ENCODE measurements around the gene COL1A1.

Gene COL1A1

DNA sequence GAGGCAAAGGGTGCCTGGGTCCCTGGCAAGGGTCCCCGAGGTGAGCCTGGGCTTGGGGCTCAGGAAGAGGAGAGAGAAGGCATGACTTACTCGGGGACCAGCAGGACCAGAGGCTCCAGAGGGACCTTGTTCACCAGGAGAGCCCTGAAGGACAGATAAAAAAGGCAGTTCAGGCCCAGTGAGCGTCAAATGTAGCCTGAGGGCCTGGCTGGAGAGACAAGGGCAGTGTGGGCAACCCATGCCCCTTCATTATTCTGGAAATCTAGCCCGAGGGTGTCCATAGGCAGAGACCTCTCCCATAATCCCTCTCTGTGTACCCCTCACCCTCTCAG, 14.1 kb downstream of the COL1A1 start:
- in situ Hi-C loops (cut with MboI; ENCODE audit: low pct_unique_long_range_greater_than_20kb, low sequenced_read_pairs, unreplicated experiment) = no loop called here
- no peak for DNase-seq (ENCODE audit: low spot score)
- TF ChIP-seq, protein P1, sequence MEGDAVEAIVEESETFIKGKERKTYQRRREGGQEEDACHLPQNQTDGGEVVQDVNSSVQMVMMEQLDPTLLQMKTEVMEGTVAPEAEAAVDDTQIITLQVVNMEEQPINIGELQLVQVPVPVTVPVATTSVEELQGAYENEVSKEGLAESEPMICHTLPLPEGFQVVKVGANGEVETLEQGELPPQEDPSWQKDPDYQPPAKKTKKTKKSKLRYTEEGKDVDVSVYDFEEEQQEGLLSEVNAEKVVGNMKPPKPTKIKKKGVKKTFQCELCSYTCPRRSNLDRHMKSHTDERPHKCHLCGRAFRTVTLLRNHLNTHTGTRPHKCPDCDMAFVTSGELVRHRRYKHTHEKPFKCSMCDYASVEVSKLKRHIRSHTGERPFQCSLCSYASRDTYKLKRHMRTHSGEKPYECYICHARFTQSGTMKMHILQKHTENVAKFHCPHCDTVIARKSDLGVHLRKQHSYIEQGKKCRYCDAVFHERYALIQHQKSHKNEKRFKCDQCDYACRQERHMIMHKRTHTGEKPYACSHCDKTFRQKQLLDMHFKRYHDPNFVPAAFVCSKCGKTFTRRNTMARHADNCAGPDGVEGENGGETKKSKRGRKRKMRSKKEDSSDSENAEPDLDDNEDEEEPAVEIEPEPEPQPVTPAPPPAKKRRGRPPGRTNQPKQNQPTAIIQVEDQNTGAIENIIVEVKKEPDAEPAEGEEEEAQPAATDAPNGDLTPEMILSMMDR (IDR thresholded peaks at IDR 0.05; ENCODE audit: extremely low read depth, insufficient read depth, missing control alignments) = no peak

DNA sequence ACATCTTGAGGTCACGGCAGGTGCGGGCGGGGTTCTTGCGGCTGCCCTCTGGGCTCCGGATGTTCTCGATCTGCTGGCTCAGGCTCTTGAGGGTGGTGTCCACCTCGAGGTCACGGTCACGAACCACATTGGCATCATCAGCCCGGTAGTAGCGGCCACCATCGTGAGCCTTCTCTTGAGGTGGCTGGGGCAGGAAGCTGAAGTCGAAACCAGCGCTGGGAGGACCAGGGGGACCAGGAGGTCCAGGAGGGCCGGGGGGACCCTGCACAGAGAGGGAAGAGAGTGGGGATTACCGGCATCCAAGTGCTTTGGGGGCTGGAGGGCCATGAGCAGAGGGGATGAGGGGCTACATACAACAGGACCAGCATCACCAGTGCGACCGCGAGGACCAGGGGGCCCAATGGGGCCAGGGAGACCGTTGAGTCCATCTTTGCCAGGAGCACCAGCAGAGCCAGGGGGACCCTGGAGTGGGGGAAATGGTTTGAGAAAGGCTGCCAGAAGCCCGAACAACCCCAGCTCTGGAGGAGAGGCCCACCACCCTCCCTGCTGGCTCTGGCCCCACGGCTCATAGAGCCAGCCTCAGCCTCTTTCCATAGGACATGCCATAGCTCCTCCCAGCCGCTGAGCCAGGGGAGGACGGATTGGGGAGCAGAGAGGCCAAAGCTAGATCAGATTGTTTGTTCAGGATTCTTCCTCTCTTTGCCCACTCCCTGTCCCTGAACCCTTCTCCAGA, 14.6 kb downstream of the COL1A1 start:
- in situ Hi-C loops (cut with MboI; ENCODE audit: low pct_unique_long_range_greater_than_20kb, low sequenced_read_pairs, unreplicated experiment) = no loop called here
- DNase-seq (ENCODE audit: low spot score) = no peak
- TF ChIP-seq, protein P1 (IDR thresholded peaks at IDR 0.05; ENCODE audit: extremely low read depth, insufficient read depth, missing control alignments) = no peak

- TF ChIP-seq, protein P1 (IDR thresholded peaks at IDR 0.05; ENCODE audit: extremely low read depth, insufficient read depth, missing control alignments) = no peak
- in situ Hi-C loops (cut with MboI; ENCODE audit: low pct_unique_long_range_greater_than_20kb, low sequenced_read_pairs, unreplicated experiment) = no loop called here
- DNase-seq (ENCODE audit: low spot score) = no peak
Observed at GRCh38 chr17:50185631-50186471, 15.6 kb downstream of the COL1A1 start.

- no peak for DNase-seq (ENCODE audit: low spot score)
- TF ChIP-seq, protein P1 (IDR thresholded peaks at IDR 0.05; ENCODE audit: extremely low read depth, insufficient read depth, missing control alignments) = no peak
- in situ Hi-C loops (cut with MboI; ENCODE audit: low pct_unique_long_range_greater_than_20kb, low sequenced_read_pairs, unreplicated experiment) = no loop called here
Observed at GRCh38 chr17:50184611-50185398, 16.6 kb downstream of the COL1A1 start.

GRCh38 chr17:50184064-50184463, 17.4 kb downstream of the COL1A1 start:
- TF ChIP-seq, protein P1 (IDR thresholded peaks at IDR 0.05; ENCODE audit: extremely low read depth, insufficient read depth, missing control alignments) = no peak
- in situ Hi-C loops (cut with MboI; ENCODE audit: low pct_unique_long_range_greater_than_20kb, low sequenced_read_pairs, unreplicated experiment) = no loop called here
- no peak for DNase-seq (ENCODE audit: low spot score)

- TF ChIP-seq, protein P1 (IDR thresholded peaks at IDR 0.05; ENCODE audit: extremely low read depth, insufficient read depth, missing control alignments) = no peak
- DNase-seq (ENCODE audit: low spot score) = no peak
- in situ Hi-C loops (cut with MboI; ENCODE audit: low pct_unique_long_range_greater_than_20kb, low sequenced_read_pairs, unreplicated experiment) = no loop called here
Observed at GRCh38 chr17:50183421-50183994, 17.9 kb downstream of the COL1A1 start.
